HG02623 (cell line): ENCODE measurements around the gene RNASE11.
"Not testable (repeated sequence)": the region's sequence is repeated elsewhere in the genome, so short reads cannot be mapped to it uniquely, and the experiment has no call there.

Experiments used
- ATAC-seq: cut with Tn5 transposase; IDR thresholded peaks from one replicate; pipeline ENCODE4 v1.9.1; 2021; ENCODE audit warnings: moderate library complexity; ENCODE audit not compliant: unreplicated experiment

The RNASE11 gene

DNA sequence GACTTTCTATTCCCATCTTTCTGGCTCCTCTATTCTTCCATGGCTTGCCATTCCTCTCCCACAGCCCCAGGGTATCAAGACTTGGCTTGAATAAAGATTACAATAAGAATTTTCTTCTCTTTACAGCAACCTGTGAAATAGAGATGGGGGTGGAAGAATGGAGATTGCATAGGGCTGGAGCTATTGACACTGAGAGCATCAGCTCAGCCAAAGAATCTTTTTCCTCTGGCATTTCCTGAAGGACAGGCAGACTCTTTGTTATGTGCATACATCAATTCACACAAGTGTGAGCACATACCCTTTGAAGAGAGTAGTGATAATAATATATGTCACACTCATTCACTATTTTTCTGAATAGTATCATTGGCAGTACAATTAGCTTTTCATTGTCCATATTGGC lies 4.7 kb downstream of the RNASE11 start:
- ATAC-seq = no peak

DNA sequence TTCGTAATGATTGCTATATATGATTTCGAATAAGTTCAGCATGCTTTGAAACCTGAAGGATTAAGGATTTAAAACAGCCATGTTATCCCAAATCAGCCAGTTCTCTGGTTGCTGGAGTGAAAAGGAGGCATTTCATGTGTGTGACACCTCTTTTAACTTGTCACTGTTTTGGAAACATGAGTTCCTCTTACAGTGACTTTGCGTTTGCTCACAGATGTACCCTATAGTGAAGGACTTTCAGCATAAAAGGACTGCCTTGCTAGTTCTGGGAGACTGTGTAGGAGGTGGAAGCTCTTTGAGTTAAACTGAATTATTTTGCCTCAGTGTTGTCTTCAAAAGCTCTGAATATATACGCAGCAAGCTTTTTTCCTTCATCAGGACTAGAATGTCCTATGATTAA lies 7.6 kb downstream of the RNASE11 start:
- ATAC-seq = no peak

DNA sequence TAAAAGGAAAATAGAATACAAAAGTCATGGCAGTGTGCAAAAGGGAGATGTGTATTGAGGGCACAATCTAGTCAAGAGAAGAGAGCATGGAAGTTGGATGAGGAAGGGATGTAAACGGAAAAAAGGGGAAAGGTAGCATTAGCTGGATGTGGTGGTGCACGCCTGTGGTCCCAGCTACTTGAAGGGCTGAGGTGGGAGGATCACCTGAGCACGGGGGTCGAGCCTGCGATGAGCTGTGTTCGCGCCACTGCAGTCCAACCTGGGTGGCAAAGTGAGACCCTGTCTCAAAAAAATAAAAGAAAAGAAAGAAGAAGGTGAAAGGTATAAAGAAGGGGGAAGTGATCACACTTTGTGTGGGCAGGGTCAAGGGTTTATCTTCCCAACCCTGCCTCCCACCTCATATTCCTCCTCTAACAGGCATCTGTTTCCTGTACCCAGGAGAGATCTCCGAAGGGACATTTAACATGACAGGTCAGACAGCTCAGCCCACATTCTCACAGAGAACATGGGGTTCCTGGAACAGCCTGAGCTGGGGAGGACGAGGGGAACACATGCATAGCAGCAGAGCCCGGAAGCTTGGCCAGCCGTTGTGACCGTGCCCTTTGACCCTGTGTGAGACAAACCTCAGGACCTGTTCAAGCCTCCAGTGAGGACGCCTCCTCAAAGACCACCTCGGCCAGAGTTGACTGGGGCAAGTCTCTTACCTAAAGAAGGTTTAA lies 8.9 kb downstream of the RNASE11 start:
- ATAC-seq = no peak

DNA sequence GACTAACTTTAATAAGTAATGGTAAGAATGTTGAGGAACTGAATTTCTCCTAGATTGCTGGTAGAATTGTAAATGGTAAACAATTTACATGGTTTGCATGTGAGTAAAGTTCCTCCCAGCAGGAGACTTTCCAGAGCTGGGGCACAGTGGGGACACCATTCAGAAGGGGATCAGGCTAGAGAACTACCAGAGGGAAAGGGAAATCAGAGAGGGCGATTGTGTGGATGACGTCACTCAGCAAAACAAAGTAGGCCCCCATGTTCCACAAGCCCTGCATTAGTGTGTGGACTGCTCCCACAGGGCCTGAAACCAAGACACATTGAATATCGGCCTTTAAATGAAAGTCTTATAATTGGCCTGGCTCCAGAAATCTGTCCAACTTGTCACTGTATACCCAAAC lies 9.5 kb downstream of the RNASE11 start:
- no peak for ATAC-seq

DNA sequence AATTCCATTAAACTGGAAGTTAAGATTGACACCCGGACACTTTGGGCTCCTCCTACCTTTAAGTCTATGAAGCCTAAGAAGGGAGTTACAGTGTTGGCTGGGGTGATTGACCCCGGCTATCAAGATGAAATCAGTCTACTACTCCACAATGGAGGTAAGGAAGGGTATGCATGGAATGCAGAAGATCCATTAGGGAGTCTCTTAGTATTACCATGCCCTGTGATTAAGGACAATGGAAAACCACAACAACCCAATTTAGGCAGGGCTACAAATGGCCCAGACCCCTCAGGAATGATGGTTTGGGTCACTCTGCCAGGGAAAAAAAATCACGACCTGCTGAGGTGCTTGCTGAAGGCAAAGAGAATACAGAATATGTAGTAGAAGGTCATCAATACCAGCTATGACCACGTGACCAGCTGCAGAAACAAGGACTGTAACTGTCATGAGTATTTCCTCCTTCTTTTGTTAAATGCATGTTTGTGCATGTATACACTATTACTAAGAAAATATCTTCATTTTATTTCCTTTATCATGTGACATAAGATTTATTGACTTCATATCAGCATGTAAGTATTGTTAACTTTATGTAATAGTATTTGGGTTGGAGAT lies 15.3 kb downstream of the RNASE11 start:
- ATAC-seq = not testable (repeated sequence)

DNA sequence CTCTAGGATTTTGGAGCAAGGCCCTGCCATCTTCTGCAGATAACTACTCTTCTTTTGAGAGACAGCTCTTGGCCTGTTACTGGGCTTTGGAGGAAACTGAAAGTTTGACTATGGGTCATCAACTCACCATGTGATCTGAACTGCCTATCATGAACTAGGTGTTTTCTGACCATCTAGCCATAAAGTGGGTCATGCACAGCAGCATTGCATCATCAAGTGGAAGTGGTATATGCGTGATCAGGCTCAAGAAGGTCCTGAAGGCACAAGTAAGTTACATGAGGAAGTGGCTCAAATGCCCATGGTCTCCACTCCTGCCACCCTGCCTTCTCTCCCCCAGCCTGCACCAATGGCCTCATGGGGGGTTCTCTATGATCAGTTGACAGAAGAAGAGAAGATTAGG lies 17.1 kb downstream of the RNASE11 start:
- ATAC-seq = not testable (repeated sequence)

DNA sequence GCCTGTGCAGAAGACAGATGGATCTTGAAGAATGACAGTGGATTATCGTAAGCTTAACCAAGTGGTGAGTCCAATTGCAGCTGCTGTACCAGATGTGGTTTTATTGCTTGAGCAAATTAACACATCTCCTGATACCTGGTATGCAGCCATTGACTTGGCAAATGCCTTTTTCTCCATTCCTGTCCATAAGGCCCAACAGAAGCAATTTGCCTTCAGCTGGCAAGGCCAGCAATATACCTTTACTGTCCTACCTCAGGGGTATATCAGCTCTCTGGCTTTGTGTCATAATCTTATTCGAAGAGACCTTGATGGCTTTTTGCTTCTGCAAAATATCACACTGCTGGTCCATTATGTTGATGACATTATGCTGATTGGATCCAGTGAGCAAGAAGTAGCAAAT lies 17.9 kb downstream of the RNASE11 start:
- ATAC-seq = not testable (repeated sequence)

DNA sequence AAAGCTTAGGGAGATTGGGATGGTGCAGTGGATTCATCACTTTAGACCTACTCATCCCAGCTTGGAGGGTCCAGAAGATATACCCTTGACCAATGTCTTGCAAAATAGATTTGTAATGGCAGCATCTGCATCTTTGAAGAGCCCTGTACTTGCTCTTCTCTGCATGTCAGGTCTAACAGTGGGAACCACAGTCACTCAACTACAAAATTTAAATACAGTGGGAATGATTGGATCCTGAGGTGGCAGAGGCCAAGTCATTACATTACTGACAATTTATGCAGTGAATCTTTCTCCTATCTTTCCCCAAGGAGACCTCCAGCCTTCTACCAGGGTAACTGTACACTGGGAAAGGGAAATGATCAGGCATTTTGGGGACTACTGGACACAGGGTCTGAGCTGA lies 18.7 kb downstream of the RNASE11 start:
- ATAC-seq = no peak

DNA sequence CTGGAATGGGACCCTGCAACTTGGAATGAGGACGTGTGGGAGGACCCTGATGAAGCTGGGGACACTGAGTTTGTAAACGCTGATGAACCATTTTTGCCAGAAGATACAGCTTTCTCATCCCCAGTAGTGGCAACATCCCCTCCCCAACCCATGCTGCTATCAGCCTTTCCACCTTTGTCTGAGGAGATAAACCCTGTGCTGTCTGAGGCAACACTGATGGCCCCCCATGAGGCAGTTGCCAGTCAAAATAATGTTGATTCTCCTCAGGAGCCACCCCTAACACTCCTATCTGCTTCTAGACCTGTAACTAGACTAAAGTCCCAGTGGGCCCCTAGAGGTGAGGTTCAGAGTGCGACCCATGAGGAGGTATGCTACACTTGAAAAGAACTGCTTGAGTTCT lies 19.4 kb downstream of the RNASE11 start:
- no peak for ATAC-seq

DNA sequence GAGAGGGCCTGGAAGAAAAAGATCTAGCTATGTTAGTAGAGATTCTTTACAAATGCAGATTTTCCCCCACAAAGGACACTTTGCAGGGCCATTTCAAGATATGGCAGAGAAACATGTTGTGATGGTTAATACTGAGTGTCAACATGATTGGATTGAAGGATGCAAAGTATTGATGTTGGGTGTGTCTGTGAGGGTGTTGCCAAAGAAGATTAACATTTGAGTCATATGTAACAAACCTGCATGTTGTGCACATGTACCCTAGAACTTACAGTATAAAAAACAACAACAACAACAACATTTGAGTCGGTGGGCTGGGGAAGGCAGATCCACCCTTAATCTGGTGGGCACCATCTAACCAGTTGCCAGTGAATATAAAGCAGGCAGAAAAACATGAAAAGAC lies 20.6 kb downstream of the RNASE11 start:
- not testable (repeated sequence) for ATAC-seq

DNA sequence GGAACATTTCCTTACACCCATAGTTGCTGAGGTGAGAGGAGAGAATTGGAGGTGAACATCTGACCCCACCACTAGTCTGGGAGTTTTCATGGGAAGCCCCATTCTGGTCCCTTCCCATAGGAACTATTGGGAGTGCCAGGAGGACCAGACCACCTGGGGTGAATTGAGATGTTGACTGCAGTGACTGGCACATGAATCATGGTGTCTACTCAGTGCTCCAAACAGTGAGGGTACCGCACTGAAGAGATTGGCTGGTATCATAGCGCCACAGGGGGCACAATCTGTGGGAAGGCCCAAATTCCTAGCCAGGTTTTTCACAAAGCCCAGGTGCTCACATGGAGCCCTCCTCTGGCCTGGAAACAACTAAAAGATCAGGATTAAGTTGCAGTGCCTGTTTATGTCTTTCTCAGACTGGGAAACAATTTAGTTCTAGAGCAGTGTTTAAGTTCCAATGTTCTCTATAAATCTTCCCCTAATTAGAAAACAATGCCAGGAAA lies 23.3 kb downstream of the RNASE11 start:
- ATAC-seq = no peak

DNA sequence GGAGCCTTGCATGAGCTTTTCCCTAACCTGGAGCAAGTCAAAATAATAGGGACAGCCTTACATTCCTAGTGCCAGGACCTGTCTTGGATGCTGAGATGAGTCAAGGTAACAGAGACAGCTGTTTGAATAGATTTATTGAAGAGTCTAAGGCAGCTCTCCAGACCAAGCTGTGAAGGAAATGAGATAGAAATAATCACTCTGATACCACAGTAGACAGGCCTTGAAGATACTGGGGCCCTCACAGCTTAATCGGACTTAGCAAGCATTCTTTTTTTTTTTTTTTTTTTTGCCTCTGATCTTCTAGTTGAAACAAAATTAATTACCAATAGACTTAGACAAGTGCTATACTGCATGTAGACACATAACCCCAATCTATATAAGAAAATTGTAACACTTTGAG lies 23.8 kb downstream of the RNASE11 start:
- no peak for ATAC-seq

DNA sequence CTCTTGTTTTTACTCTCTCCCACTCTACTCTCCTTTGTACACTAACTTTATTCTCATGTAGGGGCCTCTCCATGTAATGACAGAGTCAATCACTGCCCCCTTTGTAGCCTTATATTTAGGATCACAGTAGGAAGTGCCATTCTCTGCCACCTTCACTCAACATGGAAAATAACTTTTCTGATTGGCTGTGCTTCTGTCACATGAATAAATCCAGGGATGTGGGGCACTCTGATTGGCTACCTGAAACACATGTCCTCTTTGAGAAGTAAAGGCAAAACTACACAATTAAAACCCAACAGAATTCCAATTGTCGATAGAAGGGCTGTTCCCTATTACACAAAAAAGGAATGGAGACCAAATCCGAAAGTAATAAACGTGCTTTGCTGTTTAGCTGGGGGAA lies 26.8 kb downstream of the RNASE11 start, which contains the start of gene RNASE9:
TSS of gene RNASE9 (minus strand) at position 87 of the 400 bp plus-strand sequence.
- ATAC-seq = no peak

DNA sequence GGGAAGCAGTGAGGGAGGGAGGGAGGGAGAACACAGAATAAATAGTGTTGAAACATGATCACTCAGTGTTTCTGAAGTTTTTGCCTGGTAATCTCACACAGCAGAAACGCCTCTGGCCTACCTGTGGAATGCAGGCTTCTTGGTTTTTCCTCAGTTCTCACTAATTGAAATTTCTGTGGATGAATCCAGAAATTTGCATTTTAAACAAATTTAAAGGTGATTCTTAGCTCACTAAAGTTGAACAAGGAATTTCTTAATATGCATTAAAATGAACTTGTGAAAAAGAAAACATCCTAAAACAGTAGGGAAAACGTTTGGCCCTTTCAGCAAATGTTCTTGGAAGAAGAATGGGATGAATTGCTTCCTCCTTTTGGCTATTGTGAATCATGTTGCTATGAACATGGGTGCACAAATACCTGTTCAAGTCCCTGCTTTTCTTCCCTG lies 28.3 kb downstream of the RNASE11 start:
- ATAC-seq = no peak

DNA sequence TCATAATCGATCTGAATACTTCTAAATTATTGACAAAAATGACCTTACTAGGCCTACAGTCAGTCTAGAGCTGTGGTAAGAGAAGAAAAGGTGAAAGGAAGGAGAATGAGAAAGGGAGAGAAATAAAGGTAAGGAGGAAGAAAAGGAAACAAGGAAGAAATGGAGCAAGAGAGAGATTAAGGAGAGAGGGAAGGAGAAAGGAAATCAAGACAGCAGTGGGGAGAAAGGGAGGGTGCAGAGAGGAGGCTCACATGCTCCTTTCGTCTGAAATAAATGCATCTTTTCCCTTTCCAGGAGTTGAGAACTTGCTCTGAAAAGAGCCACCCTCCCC lies 30.6 kb downstream of the RNASE11 start:
- ATAC-seq = no peak

DNA sequence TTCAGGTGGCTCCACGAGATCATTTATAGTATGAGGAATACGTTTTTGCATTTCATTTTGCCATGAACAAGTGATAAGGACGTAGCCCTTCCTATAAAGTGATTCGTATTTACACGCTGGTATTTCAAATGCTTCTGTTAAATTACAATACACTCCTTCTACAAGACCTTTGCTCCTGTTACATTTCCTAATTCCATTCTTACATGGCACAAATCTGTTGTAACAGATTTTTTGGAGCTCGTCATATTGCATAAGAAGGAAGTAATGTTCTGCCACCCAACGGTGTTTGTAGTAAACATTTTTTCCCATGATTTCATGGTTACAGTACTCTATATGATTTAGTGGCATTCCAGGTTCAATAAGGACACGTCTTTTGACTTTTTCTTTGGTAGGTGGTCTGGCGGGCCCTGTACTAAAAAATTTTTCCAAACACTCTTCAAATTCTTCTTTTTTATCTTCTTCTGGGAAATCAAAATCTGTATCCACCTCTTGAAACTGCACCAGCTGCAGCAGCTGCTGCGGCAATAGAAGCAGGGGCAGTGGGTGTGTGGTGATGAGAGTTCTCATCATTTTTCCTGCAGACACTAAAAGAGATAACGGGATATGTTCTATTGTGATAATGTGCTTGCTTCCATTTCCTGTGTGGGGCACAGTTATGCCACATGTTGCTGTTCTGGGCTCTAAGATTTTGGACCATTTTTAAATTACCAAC lies 31.1 kb downstream of the RNASE11 start:
- no peak for ATAC-seq

DNA sequence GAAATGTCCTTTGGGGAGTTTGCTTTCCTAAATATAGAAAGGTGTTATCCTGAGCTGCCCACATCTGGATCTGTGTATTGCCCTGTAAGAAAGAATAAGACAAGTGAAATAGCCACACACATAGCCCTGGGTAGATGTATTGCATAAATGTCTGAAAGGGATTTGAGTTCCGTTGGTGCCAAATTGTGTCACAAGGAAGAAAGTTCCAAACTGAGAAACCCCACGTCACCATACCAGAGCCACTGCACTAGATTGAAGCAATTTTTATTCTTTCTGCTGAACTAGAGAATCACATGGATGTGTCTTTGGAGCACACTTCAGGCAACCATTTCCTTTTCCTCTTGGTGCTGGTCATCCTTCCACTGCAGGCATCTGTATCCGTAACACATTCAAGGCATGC lies 32.0 kb downstream of the RNASE11 start:
- no peak for ATAC-seq

DNA sequence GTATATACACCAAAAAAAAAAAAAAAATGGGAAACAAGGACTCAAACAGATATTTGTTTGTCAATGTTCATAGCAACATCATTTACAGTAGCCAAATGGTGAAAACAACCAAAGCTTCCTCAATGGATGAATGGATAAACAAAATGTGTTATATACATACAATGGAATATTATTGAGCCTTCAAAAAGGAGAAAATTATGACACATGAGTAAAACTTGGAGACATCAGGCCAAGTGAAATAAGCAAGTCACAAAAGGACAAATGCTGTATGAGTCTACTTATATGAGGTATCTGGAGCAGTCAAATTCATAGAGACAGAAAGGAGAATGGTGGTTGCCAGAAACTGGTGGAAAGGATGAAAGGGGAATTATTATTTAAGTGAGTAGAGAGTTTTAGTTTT lies 34.8 kb downstream of the RNASE11 start:
- ATAC-seq = no peak

DNA sequence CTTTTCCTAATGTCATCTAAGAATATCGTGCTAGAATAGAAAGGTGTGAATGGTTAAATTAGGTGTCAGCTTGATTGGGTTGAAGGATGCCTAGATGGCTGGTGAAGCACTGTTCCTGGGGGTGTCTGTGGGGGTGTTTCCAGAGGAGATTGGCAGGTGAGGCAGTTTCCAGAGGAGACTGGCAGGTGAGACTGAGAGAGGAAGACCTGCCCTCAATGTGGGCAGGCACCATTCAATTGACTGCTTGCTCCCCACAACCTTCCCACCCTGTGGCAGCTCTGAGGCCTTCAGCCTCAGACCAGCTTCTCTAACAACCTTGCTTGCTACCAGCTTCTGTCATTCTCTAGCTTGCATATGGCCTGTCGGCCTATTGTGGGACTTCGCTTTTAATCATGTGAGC lies 36.2 kb downstream of the RNASE11 start:
- ATAC-seq = no peak

DNA sequence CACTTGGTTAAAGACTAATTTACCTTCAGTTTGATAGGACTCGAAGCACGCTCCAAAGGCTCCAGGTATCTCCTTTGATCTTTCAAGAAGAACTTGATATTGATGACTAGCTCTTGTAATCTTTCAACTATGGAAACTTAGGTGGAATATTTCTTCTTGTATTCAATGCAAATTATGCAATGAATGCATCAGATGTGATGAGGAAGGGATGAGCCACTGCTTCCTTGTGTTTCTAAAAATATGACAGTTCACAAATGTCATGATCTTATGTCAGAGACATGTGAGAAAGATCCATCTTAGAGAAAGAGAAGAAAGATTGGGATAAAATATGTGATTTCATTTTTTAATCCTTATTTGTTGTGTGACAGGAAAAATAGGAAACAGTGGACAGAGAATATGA lies 36.9 kb downstream of the RNASE11 start:
- ATAC-seq = no peak

DNA sequence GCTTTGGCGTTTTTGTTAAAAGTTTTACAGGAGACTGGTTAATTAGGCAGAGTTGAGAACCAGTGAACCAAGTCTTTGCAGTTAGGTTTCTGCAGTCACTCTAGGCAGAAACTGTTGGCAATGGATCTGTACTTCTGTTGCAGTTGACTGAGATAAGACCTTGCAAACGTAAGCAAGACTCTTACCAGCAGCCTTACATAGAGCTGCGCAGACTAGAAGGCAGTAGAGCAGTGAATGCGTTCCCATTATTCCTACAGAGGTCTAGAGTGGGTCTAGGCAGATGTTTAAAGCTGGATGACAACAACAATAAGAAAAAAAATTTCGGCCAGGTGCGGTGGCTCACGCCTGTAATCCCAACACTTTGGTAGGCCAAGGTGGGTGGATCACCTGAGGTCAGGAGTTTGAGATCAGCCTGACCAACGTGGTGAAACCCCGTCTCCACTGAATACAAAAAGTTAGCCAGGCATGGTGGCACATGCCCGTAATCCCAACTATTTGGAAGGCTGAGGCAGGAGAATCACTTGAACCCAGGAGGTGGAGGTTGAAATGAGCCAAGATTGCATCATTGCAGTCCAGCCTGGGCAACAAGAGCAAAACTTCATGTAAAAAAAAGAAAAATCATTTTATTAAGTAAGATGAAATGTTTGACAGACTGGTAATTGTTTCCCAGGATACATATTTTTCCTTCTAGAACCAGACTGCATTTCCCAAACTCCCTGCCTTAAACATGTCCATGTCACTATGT lies 39.2 kb downstream of the RNASE11 start:
- no peak for ATAC-seq
